Esophagus squamous epithelium (tissue), 5 donors: ENCODE data around the gene SOWAHC. TPM values are rescaled to one million over a fixed set of nuclear protein-coding genes. Genes with fewer than 3 reads are reported as not detected.

Experiments used
- DNase-seq: peaks from one replicate; lab custom pipeline; 2025; lab: John Stamatoyannopoulos, UW
- H3K27ac ChIP-seq, 4 donors: fragments of 200-600 bp; sonication (generic); one replicate each; pipeline ENCODE4 v1.5.1; 2016 to 2019; ENCODE audit warnings: mild to moderate bottlenecking in 1 of 4
- H3K27me3 ChIP-seq, 4 donors: fragments of 200-600 bp; sonication (generic); 1 replicate in 3 of 4; 2 replicates in 1 of 4; pipeline versions ENCODE4 v1.5.1 to v1.6.0; 2017 to 2021; ENCODE audit warnings: antibody characterized with exemption in 1 of 4
- H3K36me3 ChIP-seq, 3 donors: fragments of 200-600 bp; sonication (generic); one replicate each; pipeline ENCODE4 v1.5.1; 2016 to 2019
- H3K4me1 ChIP-seq, 3 donors: fragments of 200-600 bp; sonication (generic); one replicate each; pipeline ENCODE4 v1.5.1; 2017 to 2019
- H3K4me3 ChIP-seq, 4 donors: fragments of 200-600 bp; sonication (generic); 1 replicate in 3 of 4; 2 replicates in 1 of 4; pipeline ENCODE4 v1.5.1; 2016 to 2019; ENCODE audit warnings: mild to moderate bottlenecking in 2 of 4, moderate library complexity in 1 of 4
- H3K9me3 ChIP-seq, 3 donors: fragments of 200-600 bp; sonication (generic); one replicate each; pipeline ENCODE4 v1.5.1; 2016 to 2019
- CTCF ChIP-seq, 6 experiments: fragments of 450-650 bp in 4 of 6; fragments of 200-600 bp in 2 of 6; sonication (generic) in 2 of 6; IDR thresholded peaks; one replicate each; pipeline ENCODE4 v1.5.1; 2016 to 2019; ENCODE audit warnings: antibody characterized with exemption in 6 of 6, mild to moderate bottlenecking in 4 of 6, moderate library complexity in 4 of 6
- POLR2A ChIP-seq, 4 donors: fragments of 450-650 bp; IDR thresholded peaks; one replicate each; pipeline ENCODE4 v1.6.1; 2017; ENCODE audit warnings: antibody characterized with exemption in 4 of 4, mild to moderate bottlenecking in 4 of 4, moderate library complexity in 3 of 4
- WGBS, 2 donors: methylation state at CpG; one replicate each; pipeline ENCODE4 v1.1.5; 2018; 5-methylcytosine and 5-hydroxymethylcytosine counted together
- intact Hi-C: fragments of 100-400 bp; cut with DNase I; formaldehyde crosslinking; loops from one replicate; pipeline ENCODE4 v1.15.0; 2022
- total RNA-seq, 4 donors: library from RNA; depleted of rRNA; stranded (reverse); fragments of >200 nt; gene quantifications; one replicate each; pipeline ENCODE4 v1.1.0, GENCODE V29; 2016
- donor health status: DM: yes; HTN: yes; CAD: no.

Gene SOWAHC
- total RNA-seq, 4 donors from 2014 or later: 47.9 to 87.9 (median 69.7) TPM

GRCh38 chr2:109601783-109602182 lies 12.4 kb upstream of the SOWAHC start:
- no peaks in the 10 kb centered on the region for H3K9me3 ChIP-seq
- 71 to 73% methylated on average over 6 of the region's 6 CpGs for WGBS, 2 donors
- H3K27ac ChIP-seq: peak overlapping the region in 2 of 4 donors; percentile 15 to 34
- peaks cover 0 to 64% (median 10%) of the 10 kb centered on the region in 3 donors for H3K4me1 ChIP-seq
- intact Hi-C loops: no loop called here
- no peaks in the 10 kb centered on the region for H3K27me3 ChIP-seq
- H3K36me3 ChIP-seq: no peaks in the 10 kb centered on the region
- no peak overlapping the region for H3K4me3 ChIP-seq
- TF ChIP-seq CTCF (IDR thresholded peaks at IDR 0.05): no peak
- no peak for TF ChIP-seq POLR2A (IDR thresholded peaks at IDR 0.05)
- DNase-seq: no peak

- 78 to 81% methylated on average over 3 of the region's 3 CpGs for WGBS, 2 donors
- no peak overlapping the region for H3K27ac ChIP-seq
- intact Hi-C loops: no loop called here
These were observed 11.5 kb upstream of the SOWAHC start for GRCh38 chr2:109602617-109603188.

GRCh38 chr2:109604597-109604996 lies 9.6 kb upstream of the SOWAHC start:
- H3K4me3 ChIP-seq: no peak overlapping the region
- no peak for TF ChIP-seq CTCF (IDR thresholded peaks at IDR 0.05)
- TF ChIP-seq POLR2A (IDR thresholded peaks at IDR 0.05): no peak
- H3K9me3 ChIP-seq: no peaks in the 10 kb centered on the region
- H3K4me1 ChIP-seq: peaks cover 0 to 88% (median 19%) of the 10 kb centered on the region in 3 donors
- H3K27me3 ChIP-seq: no peaks in the 10 kb centered on the region
- H3K27ac ChIP-seq: peak overlapping the region; percentile 47 to 85 (median 72)
- no peaks in the 10 kb centered on the region for H3K36me3 ChIP-seq
- DNase-seq: no peak
- intact Hi-C loops: no loop called here
- WGBS, 2 donors: 48 to 56% methylated on average over 5 of the region's 5 CpGs

More at GRCh38 chr2:109602617-109603188, 11.5 kb upstream of the SOWAHC start:
- Histone ChIP-seq H3K4me1 (peaks cover 0 to 73% (median 11%) of the 10 kb centered on the region in 3 donors), H3K36me3 (no peaks in the 10 kb centered on the region), H3K4me3 (no peak overlapping the region), H3K27me3 (no peaks in the 10 kb centered on the region), H3K9me3 (no peaks in the 10 kb centered on the region)
- DNase-seq: no peak
- TF ChIP-seq POLR2A (IDR thresholded peaks at IDR 0.05) (no peak), CTCF (IDR thresholded peaks at IDR 0.05) (no peak)

GRCh38 chr2:109607766-109608165 lies 6.4 kb upstream of the SOWAHC start:
- Histone ChIP-seq H3K36me3 (peaks cover 0 to 5% (median 0%) of the 10 kb centered on the region in 3 donors), H3K9me3 (no peaks in the 10 kb centered on the region), H3K4me3 (no peak overlapping the region), H3K4me1 (peaks cover 0 to 92% (median 31%) of the 10 kb centered on the region in 3 donors), H3K27me3 (no peaks in the 10 kb centered on the region), H3K27ac (peak overlapping the region in 3 of 4 donors; percentile 41 to 85 (median 76))
- intact Hi-C loops: no loop called here
- DNase-seq: no peak
- WGBS, 2 donors: 45 to 49% methylated on average over 2 of the region's 2 CpGs
- TF ChIP-seq CTCF (IDR thresholded peaks at IDR 0.05) (peak in 2 of 6 experiments; percentile 7 to 37), POLR2A (IDR thresholded peaks at IDR 0.05) (no peak)

GRCh38 chr2:109609352-109610024 lies 4.7 kb upstream of the SOWAHC start:
- intact Hi-C loops: loop anchor here (10.0 kb wide), 1 partner anchor 95 kb away; no protein-coding TSS in a partner anchor
- Histone ChIP-seq H3K27me3 (peaks cover 0 to 11% (median 0%) of the 10 kb centered on the region in 4 donors), H3K4me3 (peak overlapping the region in 2 of 4 donors; percentile 2 to 6), H3K9me3 (no peaks in the 10 kb centered on the region), H3K36me3 (peaks cover 0 to 5% (median 0%) of the 10 kb centered on the region in 3 donors), H3K27ac (peak overlapping the region; percentile 11 to 85 (median 62)), H3K4me1 (peaks cover 0 to 82% (median 31%) of the 10 kb centered on the region in 3 donors)
- 13 to 26% methylated on average over 7 to 8 of the region's 8 CpGs for WGBS, 2 donors
- DNase-seq: no peak
- TF ChIP-seq POLR2A (IDR thresholded peaks at IDR 0.05) (no peak), CTCF (IDR thresholded peaks at IDR 0.05) (no peak)
